GM23338 (cell line): ENCODE data around the gene PAIP2. TPM values are rescaled to one million over a fixed set of nuclear protein-coding genes. Genes with fewer than 3 reads are reported as not detected.

Source experiments
- ATAC-seq: fragments of 200-7000 bp; cut with Tn5 transposase; 3 replicates; pipeline ENCODE4 v1.9.1; 2020
- DNase-seq: peaks from one replicate; pipeline ENCODE4 v3.0.0-alpha.2; 2015; ENCODE audit warnings: low spot score
- H2AFZ ChIP-seq: fragments of 200-600 bp; sonication (generic); 2 replicates; pipeline ENCODE4 v1.8.0; 2016; ENCODE audit warnings: antibody characterized with exemption, mild to moderate bottlenecking, moderate library complexity
- H3F3A ChIP-seq: fragments of 200-600 bp; sonication (generic); replicated peaks from 2 replicates; pipeline ENCODE4 v1.8.0; 2017; ENCODE audit warnings: antibody characterized with exemption, mixed run types, low read depth
- H3K27ac ChIP-seq: fragments of 200-600 bp; sonication (generic); 2 replicates; pipeline ENCODE4 v1.6.1; 2016; ENCODE audit warnings: low read depth
- H3K27me3 ChIP-seq: fragments of 200-600 bp; sonication (generic); 2 replicates; pipeline ENCODE4 v1.8.0; 2016; ENCODE audit warnings: mild to moderate bottlenecking, mixed run types, moderate library complexity; ENCODE audit not compliant: insufficient read depth
- H3K36me3 ChIP-seq: fragments of 200-600 bp; sonication (generic); 2 replicates; pipeline ENCODE4 v1.8.0; 2016; ENCODE audit warnings: mild to moderate bottlenecking; ENCODE audit not compliant: insufficient read depth
- H3K4me1 ChIP-seq: fragments of 200-600 bp; sonication (generic); 2 replicates; pipeline ENCODE4 v1.8.0; 2016; ENCODE audit warnings: mild to moderate bottlenecking, moderate library complexity; ENCODE audit not compliant: insufficient read depth
- H3K4me2 ChIP-seq: fragments of 200-600 bp; sonication (generic); 2 replicates; pipeline ENCODE4 v1.7.1; 2017; ENCODE audit warnings: mixed run types
- H3K4me3 ChIP-seq: fragments of 200-600 bp; sonication (generic); 2 replicates; pipeline ENCODE4 v1.6.1; 2016; ENCODE audit warnings: mixed run types
- H3K79me2 ChIP-seq: fragments of 200-600 bp; sonication (generic); replicated peaks from 2 replicates; pipeline ENCODE4 v1.8.0; 2017; ENCODE audit warnings: mild to moderate bottlenecking; ENCODE audit not compliant: insufficient read depth
- H3K9me2 ChIP-seq: fragments of 200-600 bp; sonication (generic); 2 replicates; pipeline ENCODE4 v1.8.0; 2017; ENCODE audit not compliant: insufficient read depth
- H4K20me1 ChIP-seq: fragments of 200-600 bp; sonication (generic); replicated peaks from 2 replicates; pipeline ENCODE4 v1.8.0; 2017; ENCODE audit warnings: mild to moderate bottlenecking; ENCODE audit not compliant: insufficient read depth
- H3K27ac Mint-ChIP-seq: 2 replicates; pipeline ENCODE4 v1.8.0; 2020; ENCODE audit warnings: inconsistent platforms, mild to moderate bottlenecking, moderate library complexity, mixed read lengths
- H3K27me3 Mint-ChIP-seq: 3 replicates; pipeline ENCODE4 v1.8.0; 2022; ENCODE audit warnings: low read depth, mild to moderate bottlenecking, moderate library complexity, mixed read lengths, inconsistent platforms; ENCODE audit not compliant: insufficient read depth, poor library complexity
- H3K36me3 Mint-ChIP-seq: 3 replicates; pipeline ENCODE4 v1.8.0; 2021; ENCODE audit warnings: low read depth, mild to moderate bottlenecking, inconsistent platforms, moderate library complexity, mixed read lengths
- H3K4me1 Mint-ChIP-seq: 3 replicates; pipeline ENCODE4 v1.8.0; 2020; ENCODE audit warnings: mild to moderate bottlenecking, inconsistent platforms, mixed read lengths
- H3K4me3 Mint-ChIP-seq: 3 replicates; pipeline ENCODE4 v1.8.0; 2021; ENCODE audit warnings: moderate library complexity, mild to moderate bottlenecking, inconsistent platforms, mixed read lengths
- H3K9me3 Mint-ChIP-seq: 3 replicates; pipeline ENCODE4 v1.8.0; 2020; ENCODE audit warnings: moderate library complexity, mild to moderate bottlenecking, inconsistent platforms, mixed read lengths
- CREB1 ChIP-seq: fragments of 250-450 bp; sonication (Bioruptor Pico); IDR thresholded peaks from 2 replicates; pipeline ENCODE4 v1.5.0; 2020; ENCODE audit warnings: low read depth, mild to moderate bottlenecking, moderate library complexity
- CTCF ChIP-seq, 2 experiments: fragments of 200-600 bp in 1 of 2; sonication (generic) in 1 of 2; conservative IDR thresholded peaks; 2 replicates each; pipeline versions ENCODE4 v1.5.1 to v1.6.1; 2016 to 2017; ENCODE audit warnings: antibody characterized with exemption in 2 of 2, low read depth in 2 of 2, mild to moderate bottlenecking in 2 of 2, moderate library complexity in 1 of 2
- ETS1 ChIP-seq: IDR thresholded peaks from 2 replicates; pipeline ENCODE4 v1.6.1; 2016; ENCODE audit warnings: antibody characterized with exemption
- EZH2 ChIP-seq: fragments of 200-600 bp; sonication (generic); IDR thresholded peaks from one replicate; pipeline ENCODE4 v1.8.0; 2017; ENCODE audit warnings: antibody characterized with exemption, mild to moderate bottlenecking, low read depth; ENCODE audit not compliant: unreplicated experiment
- EZH2phosphoT487 ChIP-seq: fragments of 200-600 bp; sonication (generic); IDR thresholded peaks from one replicate; pipeline ENCODE4 v1.8.1; 2018; ENCODE audit warnings: antibody characterized with exemption; ENCODE audit not compliant: unreplicated experiment
- JUNB ChIP-seq: IDR thresholded peaks from one replicate; pipeline ENCODE4 v1.6.1; 2016; ENCODE audit warnings: antibody characterized with exemption; ENCODE audit not compliant: unreplicated experiment
- NANOG ChIP-seq: IDR thresholded peaks from 2 replicates; pipeline ENCODE4 v1.6.1; 2016; ENCODE audit warnings: antibody characterized with exemption, borderline replicate concordance
- POLR2AphosphoS5 ChIP-seq: IDR thresholded peaks from 2 replicates; pipeline ENCODE4 v1.6.1; 2016; ENCODE audit warnings: antibody characterized with exemption, low read depth
- REST ChIP-seq: IDR thresholded peaks from one replicate; pipeline ENCODE4 v1.6.1; 2018; ENCODE audit warnings: antibody characterized with exemption; ENCODE audit not compliant: unreplicated experiment
- STAT1 ChIP-seq: IDR thresholded peaks from one replicate; pipeline ENCODE4 v1.6.1; 2016; ENCODE audit warnings: antibody characterized with exemption; ENCODE audit not compliant: unreplicated experiment
- ZNF114 ChIP-seq: fragments of 250-450 bp; sonication (Bioruptor Pico); IDR thresholded peaks from 2 replicates; pipeline ENCODE4 v1.5.0; 2020; ENCODE audit warnings: mild to moderate bottlenecking, moderate library complexity
- ZNF331 ChIP-seq: fragments of 250-450 bp; sonication (Bioruptor Pico); IDR thresholded peaks from 2 replicates; pipeline ENCODE4 v1.5.0; 2020; ENCODE audit warnings: low read depth, mild to moderate bottlenecking, moderate library complexity
- ZNF462 ChIP-seq: fragments of 250-450 bp; sonication (Bioruptor Pico); IDR thresholded peaks from 2 replicates; pipeline ENCODE4 v1.5.0; 2020; ENCODE audit warnings: mild to moderate bottlenecking, moderate library complexity
- polyA plus RNA-seq: library from polyadenylated mRNA; unstranded; fragments of >200 nt; fragmentation: Nextera tagmentation; extraction: Ambion mirVana; gene quantifications from 2 replicates; pipeline ENCODE4 v1.2.1, GENCODE V29; 2016
- total RNA-seq: library from RNA; depleted of rRNA; stranded (reverse); fragments of >200 nt; shearing (Covaris generic); gene quantifications from 2 replicates; pipeline ENCODE4 v1.2.3, GENCODE V29; 2014

Gene PAIP2
- total and polyA plus RNA-seq, 2 experiments from 2014 or later: 132 to 277 TPM

GRCh38 chr5:139304391-139305324, 37.0 kb upstream of the PAIP2 start:
- no peaks in the 10 kb centered on the region for H3K9me2 ChIP-seq
- H3K4me2 ChIP-seq: no peak overlapping the region
- no peak overlapping the region for H2AFZ ChIP-seq
- H4K20me1 ChIP-seq: peaks cover 94% of the 10 kb centered on the region
- no peak overlapping the region for H3K4me3 Mint-ChIP-seq
- no peaks in the 10 kb centered on the region for H3K36me3 ChIP-seq
- H3K79me2 ChIP-seq: peaks cover 100% of the 10 kb centered on the region
- no peak overlapping the region for H3K4me3 ChIP-seq
- H3K27me3 Mint-ChIP-seq: peaks cover 2% of the 10 kb centered on the region
- peaks cover 67% of the 10 kb centered on the region for H3K4me1 Mint-ChIP-seq
- TF ChIP-seq STAT1 (no peak), ETS1 (no peak), ZNF462 (CRISPR knock-in tag) (no peak), CREB1 (CRISPR knock-in tag) (no peak), ZNF331 (CRISPR knock-in tag) (no peak), ZNF114 (CRISPR knock-in tag) (no peak), EZH2phosphoT487 (no peak), JUNB (no peak), CTCF (conservative IDR thresholded peaks at IDR 0.05; ENCODE audit: low read depth in 2 of 2) (no peak), POLR2AphosphoS5 (no peak), EZH2 (no peak), NANOG (no peak), REST (no peak)
- peaks cover 57% of the 10 kb centered on the region for H3K4me1 ChIP-seq
- no peak overlapping the region; the same call in 1 of the 2 replicates for H3K27ac Mint-ChIP-seq
- peaks cover 10% of the 10 kb centered on the region; the same call in 2 of the 3 replicates for H3K36me3 Mint-ChIP-seq
- ATAC-seq: no peak
- no peak overlapping the region for H3K27ac ChIP-seq
- H3F3A ChIP-seq: no peaks in the 10 kb centered on the region
- H3K27me3 ChIP-seq: no peaks in the 10 kb centered on the region
- no peak for DNase-seq
- H3K9me3 Mint-ChIP-seq: no peaks in the 10 kb centered on the region
